ENCODE results near the gene ZNF717.
A peak's percentile ranks its signal among the peaks of the same experiment; 100 is the strongest.
"Not testable (repeated sequence)": the region's sequence is repeated elsewhere in the genome, so short reads cannot be mapped to it uniquely, and the experiment has no call there.

ZNF717 gene

DNA sequence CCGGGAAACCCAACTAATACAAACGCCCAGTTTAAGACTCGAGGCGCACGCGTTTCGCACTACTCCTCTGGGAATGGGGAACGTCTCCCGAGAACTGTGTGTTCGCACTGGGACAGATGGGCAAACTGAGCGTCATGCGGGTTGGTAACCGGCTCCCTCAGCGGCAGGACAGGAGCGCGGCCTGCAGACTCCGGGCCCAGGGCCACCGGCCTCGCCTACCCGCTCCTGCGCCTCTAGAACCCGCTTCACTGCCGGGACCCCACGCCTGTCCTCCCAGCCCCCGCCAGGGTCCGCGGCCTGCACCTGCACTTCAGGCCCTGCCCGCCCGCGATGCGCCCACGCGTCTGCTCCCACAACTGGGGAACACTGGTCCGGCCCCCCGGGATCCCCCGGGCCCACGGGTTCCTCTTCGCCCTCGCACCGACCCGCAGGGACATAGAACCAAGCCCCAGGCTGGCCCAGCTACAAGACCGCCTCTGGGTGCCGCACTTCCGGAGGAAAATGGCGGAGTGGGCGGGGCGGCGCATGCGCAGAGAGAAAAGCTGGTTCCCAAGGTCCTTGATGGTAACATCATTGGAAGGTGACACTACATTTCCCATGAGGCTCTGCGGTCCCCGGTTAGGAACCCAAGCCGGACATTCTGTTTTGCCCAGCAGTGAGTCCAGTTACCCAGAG, at the start of gene ZNF717:
ZNF717 (minus strand) TSS at position 469 of the 675 bp plus-strand sequence. CDS start 2,187 bp downstream, outside the sequence.
- peak; percentile 77 to 86 for DNase-seq

DNA sequence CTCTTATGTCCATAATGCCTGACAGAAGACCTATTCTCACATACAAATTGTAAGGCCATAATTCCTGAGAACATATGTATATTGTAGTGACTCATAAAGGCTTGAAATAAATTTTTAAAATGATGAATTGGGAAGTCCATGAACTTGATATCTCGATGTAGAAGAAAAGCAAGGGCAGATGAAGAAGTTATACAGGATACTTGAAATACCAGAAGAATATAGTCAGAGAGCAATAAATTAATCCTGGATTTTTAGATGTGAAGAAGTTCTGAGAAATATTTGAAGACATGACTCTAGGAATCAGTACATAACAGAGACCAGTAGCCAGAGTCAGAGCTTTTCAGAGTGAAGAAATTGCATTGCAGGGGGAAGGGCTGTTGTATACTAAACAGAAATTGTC, 45.7 kb upstream of the ZNF717 start:
- DNase-seq: not testable (repeated sequence)

DNA sequence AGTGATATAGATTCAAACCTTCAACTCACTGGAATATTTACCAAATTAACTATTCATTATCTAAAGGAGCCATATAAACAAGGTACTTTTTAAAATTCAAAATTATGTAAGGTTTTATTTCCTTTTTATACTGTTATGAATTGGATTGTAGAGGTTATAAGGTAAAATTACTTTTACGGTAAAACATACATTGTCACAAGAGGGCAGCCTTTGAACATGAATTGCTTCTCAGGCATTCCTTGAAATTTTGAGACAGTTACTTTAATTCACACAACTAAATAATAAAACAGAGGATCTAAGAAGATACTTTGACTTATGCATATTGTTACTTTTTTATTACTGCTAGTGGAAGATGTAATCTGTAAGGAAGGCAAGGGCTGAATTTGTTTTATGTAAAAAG, 32.7 kb upstream of the ZNF717 start:
- not testable (repeated sequence) for DNase-seq

DNA sequence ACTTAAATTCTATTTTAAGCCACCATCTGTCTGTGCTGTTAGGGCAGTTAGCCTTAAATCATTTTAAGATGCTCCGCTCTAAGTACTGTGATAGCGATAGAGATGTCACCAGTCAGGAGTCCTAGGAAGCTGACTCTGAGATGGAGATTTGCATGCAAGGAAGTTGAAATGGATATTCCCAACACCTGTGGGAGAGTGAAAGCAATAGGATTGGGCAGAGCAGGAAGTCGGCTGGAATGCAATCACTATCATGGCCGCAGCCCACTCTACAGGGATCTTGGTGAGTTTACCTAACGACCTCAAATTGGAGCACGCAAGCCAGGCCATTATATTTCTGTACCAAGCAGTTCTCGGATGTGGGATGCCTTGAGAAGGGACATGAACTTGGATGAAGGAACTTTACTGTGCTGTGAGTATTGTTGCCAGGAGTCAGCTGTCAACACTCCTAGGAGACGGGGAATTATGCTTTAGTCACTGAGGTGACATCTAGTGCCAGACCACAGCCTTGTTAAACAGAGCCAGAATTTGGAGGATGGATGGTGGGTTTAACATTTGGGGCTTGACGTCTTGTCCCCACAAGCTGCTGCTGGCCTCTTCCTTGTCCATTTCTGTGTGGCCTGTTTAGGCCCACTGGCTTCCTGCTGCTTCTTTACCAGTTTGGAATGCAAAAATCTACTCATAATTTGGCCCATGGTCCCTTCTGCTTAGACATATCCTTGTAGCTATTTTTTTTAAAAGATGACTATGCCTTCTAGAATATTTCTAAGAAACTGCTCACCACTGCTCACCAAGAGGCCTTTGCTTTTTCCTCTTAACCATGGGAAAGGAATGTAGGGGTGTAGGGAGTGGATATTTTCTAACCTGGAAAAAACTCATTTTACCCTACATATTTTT, 31.2 kb upstream of the ZNF717 start:
- DNase-seq: not testable (repeated sequence)

DNA sequence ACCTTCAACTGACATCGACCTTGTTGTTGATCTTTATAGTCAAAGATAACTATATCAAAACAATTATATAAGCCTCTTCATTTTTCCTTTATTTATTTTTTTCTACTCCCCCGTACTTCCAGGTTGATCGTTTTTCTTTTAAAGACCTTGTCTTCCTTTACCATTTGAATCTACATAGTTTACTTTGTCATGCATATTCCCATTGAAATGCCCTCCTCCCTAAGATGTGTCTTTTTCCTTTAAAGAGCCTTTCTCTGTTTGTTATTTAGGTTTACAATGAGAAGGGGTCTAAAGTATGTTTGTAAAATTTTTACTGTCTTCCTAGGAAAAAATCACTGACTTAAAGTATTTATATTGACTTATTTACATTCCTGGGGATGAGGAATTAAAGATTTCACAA, 29.4 kb upstream of the ZNF717 start:
- no peak for DNase-seq

DNA sequence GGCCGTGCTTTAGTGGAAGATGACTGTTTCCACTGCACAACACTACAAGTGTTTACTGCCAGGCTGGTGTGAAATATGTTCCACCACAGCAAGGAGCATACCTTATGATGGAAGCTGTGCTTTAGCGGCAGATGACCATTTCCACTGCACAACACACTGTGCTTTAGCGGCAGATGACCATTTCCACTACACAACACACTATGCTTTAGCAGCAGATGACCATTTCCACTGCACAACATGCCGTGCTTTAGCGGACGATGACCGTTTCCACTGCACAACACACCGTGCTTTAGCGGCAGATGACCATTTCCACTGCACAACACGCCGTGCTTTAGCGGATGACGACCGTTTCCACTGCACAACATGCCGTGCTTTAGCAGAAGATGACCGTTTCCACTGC, 2.8 kb downstream of the ZNF717 start:
- no peak for DNase-seq

DNA sequence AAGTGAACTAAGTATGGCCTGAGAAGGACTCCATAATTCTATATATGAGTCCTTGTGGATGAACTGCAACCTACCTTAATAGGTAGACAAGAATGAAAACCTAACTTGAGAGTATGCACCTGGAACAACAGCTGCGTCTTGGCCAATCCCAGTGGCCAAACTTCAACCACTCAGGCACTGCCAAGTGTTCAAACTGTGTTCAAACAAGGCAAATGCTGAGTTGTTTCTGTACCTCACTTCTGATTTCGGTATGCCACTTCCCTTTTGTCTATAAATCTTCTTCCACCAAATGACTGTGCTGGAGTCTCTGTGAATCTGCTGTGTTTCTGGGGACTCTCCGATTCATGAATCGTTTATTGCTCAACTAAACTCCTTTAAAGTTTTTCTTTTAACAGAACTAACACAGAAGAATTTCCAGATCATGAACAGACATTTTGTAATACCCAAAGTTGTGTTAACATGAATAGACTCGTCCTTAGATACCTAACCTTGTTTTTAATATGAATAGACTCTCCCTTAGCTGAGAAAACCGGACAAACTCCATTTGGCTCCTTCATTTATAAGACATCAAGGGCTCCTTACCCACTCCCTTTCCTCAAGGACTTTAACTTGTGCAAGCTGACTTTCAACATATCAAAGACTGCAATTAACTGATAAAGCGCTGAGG, 4.1 kb downstream of the ZNF717 start:
- DNase-seq: no peak

DNA sequence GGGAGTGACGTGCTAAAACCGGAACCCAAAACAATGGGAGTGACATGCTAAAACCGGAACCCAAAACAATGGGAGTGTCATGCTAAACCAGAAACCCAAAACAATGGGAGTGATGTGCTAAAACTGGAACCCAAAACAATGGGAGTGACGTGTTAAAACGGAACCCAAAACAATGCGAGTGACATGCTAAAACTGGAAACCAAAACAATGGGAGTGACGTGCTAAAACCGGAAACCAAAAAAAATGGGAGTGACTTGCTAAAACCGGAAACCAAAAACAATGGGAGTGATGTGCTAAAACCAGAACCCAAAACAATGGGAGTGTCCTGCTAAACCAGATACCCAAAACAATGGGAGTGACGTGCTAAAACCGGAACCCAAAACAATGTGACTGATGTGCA, 7.6 kb downstream of the ZNF717 start:
- DNase-seq: not testable (repeated sequence)

DNA sequence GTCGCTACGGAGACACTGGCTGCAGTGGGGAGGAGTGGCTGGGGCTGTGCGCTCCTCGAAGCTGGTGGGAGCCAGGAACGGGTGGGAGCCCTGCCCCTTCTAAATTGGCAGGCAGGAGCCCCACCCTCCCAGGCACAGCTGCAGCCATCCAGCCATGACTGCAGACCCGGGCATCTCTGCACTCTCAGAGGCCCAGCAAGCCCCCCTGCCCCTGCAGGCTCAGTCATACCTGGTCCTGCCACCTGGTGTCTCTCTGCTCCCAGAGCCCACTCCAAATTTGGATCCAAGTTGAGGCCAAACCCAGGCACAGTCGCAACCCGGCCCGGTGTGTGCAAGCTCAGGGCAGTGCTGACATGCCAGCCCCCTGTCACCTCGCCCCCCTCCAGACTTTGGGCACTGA, 13.7 kb downstream of the ZNF717 start:
- DNase-seq: not testable (repeated sequence)

DNA sequence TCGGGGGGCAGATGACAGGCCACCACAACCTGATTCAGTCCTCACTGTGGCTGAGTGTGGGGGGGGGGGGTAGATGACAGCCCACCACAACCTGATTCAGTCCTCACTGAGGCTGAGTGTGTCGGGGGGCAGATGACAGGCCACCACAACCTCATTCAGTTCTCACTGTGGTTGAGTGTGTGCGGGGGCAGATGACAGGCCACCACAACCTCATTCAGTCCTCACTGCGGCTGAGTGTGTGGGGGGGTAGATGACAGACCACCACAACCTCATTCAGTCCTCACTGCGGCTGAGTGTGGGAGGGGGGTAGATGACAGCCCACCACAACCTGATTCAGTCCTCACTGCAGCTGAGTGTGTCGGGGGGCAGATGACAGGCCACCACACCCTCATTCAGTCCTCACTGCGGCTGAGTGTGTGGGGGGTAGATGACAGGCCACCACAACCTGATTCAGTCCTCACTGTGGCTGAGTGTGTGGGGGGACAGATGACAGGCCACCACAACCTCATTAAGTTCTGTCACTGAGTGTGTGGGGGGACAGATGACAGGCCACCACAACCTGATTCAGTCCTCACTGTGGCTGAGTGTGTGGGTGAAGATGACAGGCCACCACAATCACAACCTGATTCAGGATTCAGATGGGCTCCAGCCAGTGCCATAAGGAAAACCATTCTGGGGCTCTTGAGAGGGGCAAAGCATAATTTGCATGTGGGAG, 16.9 kb downstream of the ZNF717 start:
- DNase-seq: no peak

DNA sequence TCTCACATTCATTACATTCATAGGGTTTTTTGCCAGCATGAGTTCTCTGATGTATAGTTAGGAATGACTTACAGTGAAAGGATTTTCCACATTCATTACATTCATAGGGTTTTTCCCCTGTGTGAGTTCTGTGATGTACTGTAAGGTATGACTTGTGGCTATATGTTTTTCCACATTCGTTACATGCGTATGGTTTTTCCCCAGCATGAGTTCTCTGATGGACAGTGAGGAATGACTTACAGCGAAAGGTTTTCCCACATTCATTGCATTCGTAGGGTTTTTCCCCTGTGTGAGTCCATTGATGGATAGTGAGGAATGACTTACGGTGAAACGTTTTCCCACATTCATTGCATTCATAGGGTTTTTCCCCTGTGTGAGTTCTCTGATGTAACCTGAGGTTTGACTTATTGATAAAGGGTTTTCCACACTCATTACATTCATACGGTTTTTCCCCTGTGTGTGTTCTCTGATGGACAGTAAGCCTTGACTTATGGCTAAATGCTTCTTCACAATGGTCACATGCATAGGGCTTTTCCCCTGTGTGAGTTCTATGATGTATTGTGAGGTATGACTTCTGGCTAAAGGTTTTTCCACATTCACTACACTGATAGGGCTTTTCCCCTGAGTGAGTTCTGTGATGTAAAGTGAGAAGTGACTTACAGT, 47.4 kb downstream of the ZNF717 start:
- DNase-seq: no peak

DNA sequence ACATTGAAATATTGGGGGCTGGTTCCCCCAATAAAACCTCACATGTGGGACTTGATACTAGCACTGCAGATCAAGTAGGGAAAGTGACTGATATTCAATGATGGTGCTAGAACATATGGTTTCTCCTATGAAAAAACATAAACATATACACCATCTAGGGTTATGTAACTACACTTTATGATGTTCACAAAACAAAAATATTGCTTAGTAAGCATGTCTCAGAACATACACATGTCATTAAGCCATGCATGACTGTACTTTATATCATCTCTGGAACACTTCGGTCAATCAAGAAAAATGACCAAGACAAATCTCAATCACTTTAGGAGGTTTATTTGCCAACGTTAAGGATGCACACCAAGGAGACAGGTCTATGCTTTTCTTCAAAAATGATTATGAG, 57.4 kb downstream of the ZNF717 start:
- no peak for DNase-seq

DNA sequence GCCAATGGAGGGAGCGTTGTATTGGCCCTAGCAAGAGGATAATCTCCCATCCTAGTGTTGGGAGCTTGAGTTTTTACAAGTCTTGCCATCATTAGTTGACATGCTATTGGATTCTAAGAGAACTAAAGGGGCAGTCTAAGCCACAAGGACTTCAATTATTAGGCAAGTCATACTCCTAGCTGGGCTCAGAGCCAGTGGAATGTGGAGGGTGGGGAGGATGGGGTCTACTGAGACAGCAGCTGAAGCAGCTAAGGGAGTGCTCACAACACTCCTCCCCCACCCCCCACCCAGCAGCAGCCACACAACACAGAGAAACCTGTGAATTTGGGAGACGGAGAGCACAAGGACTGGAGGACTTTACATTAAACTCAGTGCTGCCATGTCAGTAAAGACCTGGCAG, 93.3 kb downstream of the ZNF717 start:
- DNase-seq: no peak

DNA sequence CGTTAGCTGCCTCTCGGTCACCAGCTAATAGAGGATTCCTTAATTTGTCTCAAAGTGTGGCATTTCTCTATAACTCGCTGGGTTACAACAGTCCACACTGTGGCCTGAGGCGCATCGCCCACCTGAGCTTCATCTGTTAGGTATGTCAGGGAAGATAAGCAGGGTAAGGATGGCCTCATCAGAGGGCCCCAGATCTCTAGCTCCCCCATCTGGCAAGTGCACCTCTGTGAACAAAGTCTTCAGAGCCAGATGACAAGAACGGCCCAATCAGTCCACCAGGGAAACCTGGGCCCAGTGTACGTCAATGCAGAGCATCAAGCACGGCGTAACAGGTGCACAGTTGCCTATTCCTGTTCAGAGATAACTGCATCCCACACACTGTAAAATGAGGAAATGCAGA, 98.0 kb downstream of the ZNF717 start:
- DNase-seq: no peak

Measured in NCI-H526 (cell line).